Osteoblast (primary cell): ENCODE data around the gene PSMD1. TPM values are rescaled to one million over a fixed set of nuclear protein-coding genes. Genes with fewer than 3 reads are reported as not detected.
A peak's percentile ranks its signal among the peaks of the same experiment; 100 is the strongest.

ENCODE experiments used
- DNase-seq: peaks from one replicate; pipeline ENCODE4 v3.0.0; 2011; ENCODE audit warnings: low spot score, mixed read lengths; ENCODE audit not compliant: insufficient read length; ENCODE audit errors: missing footprints
- H2AFZ ChIP-seq: 2 replicates; pipeline ENCODE4 v1.6.0; 2011; ENCODE audit warnings: mild to moderate bottlenecking, low read length
- H3K27ac ChIP-seq: 2 replicates; pipeline ENCODE4 v1.5.1; 2011; ENCODE audit warnings: mild to moderate bottlenecking, low read depth, low read length, moderate library complexity
- H3K27me3 ChIP-seq: 2 replicates; pipeline ENCODE4 v1.6.0; 2012; ENCODE audit warnings: mild to moderate bottlenecking, control low read depth, inconsistent platforms, low read length, moderate library complexity; ENCODE audit not compliant: insufficient read depth
- H3K36me3 ChIP-seq: 2 replicates; pipeline ENCODE4 v1.5.1; 2011; ENCODE audit warnings: mild to moderate bottlenecking, low read length, control low read depth, moderate library complexity; ENCODE audit not compliant: insufficient read depth
- H3K4me1 ChIP-seq: 2 replicates; pipeline ENCODE4 v1.5.1; 2011; ENCODE audit warnings: mild to moderate bottlenecking, low read length, control low read depth, moderate library complexity; ENCODE audit not compliant: insufficient read depth
- H3K4me2 ChIP-seq: 2 replicates; pipeline ENCODE4 v1.6.0; 2011; ENCODE audit warnings: mild to moderate bottlenecking, low read length; ENCODE audit not compliant: insufficient read depth
- H3K4me3 ChIP-seq: fragments of 200-600 bp; sonication (generic); 3 replicates; pipeline ENCODE4 v1.5.1; 2012; ENCODE audit warnings: mild to moderate bottlenecking, low read length, inconsistent platforms; ENCODE audit not compliant: insufficient read depth
- H3K79me2 ChIP-seq: 2 replicates; pipeline ENCODE4 v1.6.0; 2012; ENCODE audit warnings: mild to moderate bottlenecking, low read length, control low read depth, inconsistent platforms; ENCODE audit not compliant: insufficient read depth
- H3K9me3 ChIP-seq: 2 replicates; pipeline ENCODE4 v1.5.1; 2011; ENCODE audit warnings: low read depth, low read length, control low read depth
- H4K20me1 ChIP-seq: 2 replicates; pipeline ENCODE4 v1.6.0; 2012; ENCODE audit warnings: mild to moderate bottlenecking, low read length, control low read depth; ENCODE audit not compliant: insufficient read depth
- total RNA-seq: library from RNA; depleted of rRNA; stranded (reverse); fragments of >200 nt; gene quantifications from 2 replicates; pipeline ENCODE4 v1.2.3, GENCODE V29; 2012
- TF ChIP-seq, protein P1 (sequence below): IDR thresholded peaks from 2 replicates; pipeline ENCODE4 v1.5.1; 2011; ENCODE audit warnings: mild to moderate bottlenecking, low read depth, low read length, moderate library complexity; ENCODE audit errors: extremely low read depth

The PSMD1 gene
- total RNA-seq, 1 donor: 112 TPM

DNA sequence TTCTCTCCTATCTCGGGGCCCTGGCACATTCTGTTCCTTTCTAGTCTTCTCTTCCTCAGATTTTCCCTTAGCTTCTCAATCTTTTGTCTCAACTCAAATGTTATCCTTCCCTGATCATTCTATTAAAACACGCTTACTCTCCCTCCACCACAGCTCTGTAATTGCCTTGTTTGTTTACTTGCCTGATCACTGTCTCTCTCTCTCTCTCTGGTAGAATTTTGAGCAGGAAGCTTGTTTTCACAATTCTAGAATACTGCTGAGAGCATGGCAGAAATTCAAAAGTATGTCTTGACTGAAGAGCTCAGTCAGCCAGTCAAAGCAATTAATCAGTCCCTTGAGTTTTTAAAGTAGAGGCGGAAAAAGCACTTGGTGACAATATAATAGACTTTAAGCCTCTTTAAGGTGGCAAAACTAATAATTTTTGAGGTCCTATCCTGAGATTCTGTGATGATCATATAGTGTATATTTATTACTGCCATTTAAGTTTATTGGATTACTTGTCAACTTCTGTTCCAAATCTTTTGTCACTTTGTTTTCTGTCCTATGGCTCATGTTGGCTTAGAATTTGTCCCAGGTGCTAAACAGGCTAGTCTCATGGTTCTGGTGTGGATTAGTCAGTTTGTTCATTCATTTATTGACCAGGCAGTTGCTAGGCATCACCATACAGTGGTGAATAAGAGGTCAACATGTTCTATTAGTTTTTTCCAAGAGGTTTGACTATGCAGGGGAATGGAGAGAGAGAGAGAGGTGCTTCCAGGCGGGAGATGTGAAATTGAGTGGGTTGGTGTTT, 2.3 kb downstream of the PSMD1 start:
- Histone ChIP-seq H3K4me2 (peak overlapping the region; percentile 99), H4K20me1 (peaks cover 35% of the 10 kb centered on the region), H2AFZ (no peak overlapping the region), H3K36me3 (peaks cover 29% of the 10 kb centered on the region), H3K9me3 (no peaks in the 10 kb centered on the region), H3K4me1 (peaks cover 28% of the 10 kb centered on the region), H3K27ac (peak overlapping the region; percentile 66), H3K4me3 (peak overlapping the region; percentile 13), H3K27me3 (no peaks in the 10 kb centered on the region), H3K79me2 (peaks cover 73% of the 10 kb centered on the region)
- TF ChIP-seq, protein P1, sequence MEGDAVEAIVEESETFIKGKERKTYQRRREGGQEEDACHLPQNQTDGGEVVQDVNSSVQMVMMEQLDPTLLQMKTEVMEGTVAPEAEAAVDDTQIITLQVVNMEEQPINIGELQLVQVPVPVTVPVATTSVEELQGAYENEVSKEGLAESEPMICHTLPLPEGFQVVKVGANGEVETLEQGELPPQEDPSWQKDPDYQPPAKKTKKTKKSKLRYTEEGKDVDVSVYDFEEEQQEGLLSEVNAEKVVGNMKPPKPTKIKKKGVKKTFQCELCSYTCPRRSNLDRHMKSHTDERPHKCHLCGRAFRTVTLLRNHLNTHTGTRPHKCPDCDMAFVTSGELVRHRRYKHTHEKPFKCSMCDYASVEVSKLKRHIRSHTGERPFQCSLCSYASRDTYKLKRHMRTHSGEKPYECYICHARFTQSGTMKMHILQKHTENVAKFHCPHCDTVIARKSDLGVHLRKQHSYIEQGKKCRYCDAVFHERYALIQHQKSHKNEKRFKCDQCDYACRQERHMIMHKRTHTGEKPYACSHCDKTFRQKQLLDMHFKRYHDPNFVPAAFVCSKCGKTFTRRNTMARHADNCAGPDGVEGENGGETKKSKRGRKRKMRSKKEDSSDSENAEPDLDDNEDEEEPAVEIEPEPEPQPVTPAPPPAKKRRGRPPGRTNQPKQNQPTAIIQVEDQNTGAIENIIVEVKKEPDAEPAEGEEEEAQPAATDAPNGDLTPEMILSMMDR: no peak
- DNase-seq: peak; percentile 72

DNA sequence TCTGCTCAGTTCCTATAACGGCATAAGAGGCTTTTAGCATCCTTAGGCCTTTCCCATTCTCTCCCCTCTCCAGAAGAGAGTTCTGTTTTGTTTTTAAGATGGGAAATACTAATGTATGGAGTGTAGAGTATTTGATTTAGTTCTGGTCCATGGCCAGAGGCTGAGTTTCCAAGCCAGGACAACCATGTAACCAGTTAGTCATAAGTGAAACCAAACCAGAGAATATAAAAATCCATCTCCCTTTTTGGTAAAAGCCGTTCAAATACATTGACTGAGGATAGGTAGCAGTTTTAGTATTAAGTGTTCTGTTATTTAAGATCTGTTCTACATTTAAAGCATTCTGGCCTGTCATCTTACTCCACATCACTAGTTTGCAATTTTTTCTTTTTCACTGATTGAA, 3.1 kb downstream of the PSMD1 start:
- Histone ChIP-seq H3K4me2 (peak overlapping the region; percentile 99), H3K27me3 (no peaks in the 10 kb centered on the region), H4K20me1 (peaks cover 35% of the 10 kb centered on the region), H3K36me3 (peaks cover 37% of the 10 kb centered on the region), H3K4me3 (no peak overlapping the region), H3K27ac (peak overlapping the region; percentile 66), H3K9me3 (no peaks in the 10 kb centered on the region), H2AFZ (no peak overlapping the region), H3K4me1 (peaks cover 28% of the 10 kb centered on the region), H3K79me2 (peaks cover 81% of the 10 kb centered on the region)
- TF ChIP-seq, protein P1: no peak
- DNase-seq: peak; percentile 57

GRCh38 chr2:231062776-231063175, 6.1 kb downstream of the PSMD1 start:
- Histone ChIP-seq H3K27me3 (no peaks in the 10 kb centered on the region), H2AFZ (no peak overlapping the region), H3K4me3 (no peak overlapping the region), H3K79me2 (peaks cover 83% of the 10 kb centered on the region), H3K4me2 (no peak overlapping the region), H3K36me3 (peaks cover 62% of the 10 kb centered on the region), H3K9me3 (no peaks in the 10 kb centered on the region), H3K4me1 (peaks cover 24% of the 10 kb centered on the region), H3K27ac (no peak overlapping the region), H4K20me1 (peaks cover 31% of the 10 kb centered on the region)
- TF ChIP-seq, protein P1: no peak
- DNase-seq: no peak

GRCh38 chr2:231063347-231063746, 6.7 kb downstream of the PSMD1 start:
- Histone ChIP-seq H3K4me1 (peaks cover 23% of the 10 kb centered on the region), H3K27me3 (no peaks in the 10 kb centered on the region), H2AFZ (no peak overlapping the region), H3K79me2 (peaks cover 81% of the 10 kb centered on the region), H3K4me2 (no peak overlapping the region), H4K20me1 (peaks cover 33% of the 10 kb centered on the region), H3K36me3 (peaks cover 67% of the 10 kb centered on the region), H3K4me3 (no peak overlapping the region), H3K9me3 (no peaks in the 10 kb centered on the region), H3K27ac (no peak overlapping the region)
- DNase-seq: no peak
- TF ChIP-seq, protein P1: no peak
